Stimulated activated CD4-positive, alpha-beta T cell treated with anti-CD3 and anti-CD28 coated beads, Interleukin-12 subunit alpha, Interleukin-12 subunit beta, amount 100 ng/mL, for 4 hours (primary cell): ENCODE results near the gene MS4A1.
"Not testable (repeated sequence)": the region's sequence is repeated elsewhere in the genome, so short reads cannot be mapped to it uniquely, and the experiment has no call there.

ENCODE experiments used
- DNase-seq: peaks from one replicate; pipeline ENCODE4 v3.0.0-alpha.2; 2020

The MS4A1 gene

GRCh38 chr11:60504219-60504905 lies 48.7 kb downstream of the MS4A1 start:
- DNase-seq, result no peak

- DNase-seq, result not testable (repeated sequence)
Measured at GRCh38 chr11:60509609-60510008, 54.0 kb downstream of the MS4A1 start.

- DNase-seq, result not testable (repeated sequence)
Measured at GRCh38 chr11:60510209-60510608, 54.6 kb downstream of the MS4A1 start.

GRCh38 chr11:60511393-60511792 lies 55.7 kb downstream of the MS4A1 start:
- DNase-seq, result no peak

- no peak for DNase-seq
Measured at GRCh38 chr11:60512651-60513225, 57.1 kb downstream of the MS4A1 start.

- DNase-seq, result no peak
Measured at GRCh38 chr11:60513496-60514460, 58.1 kb downstream of the MS4A1 start.

- no peak for DNase-seq
Measured at GRCh38 chr11:60515144-60515855, 59.7 kb downstream of the MS4A1 start, which contains the start of gene MS4A13. Gene MS4A13, plus strand, starts transcription at chr11:60515392. Its CDS starts 2,692 bp downstream, at chr11:60518084.
